Measurements from ENCODE around the gene PIEZO2.

PIEZO2 gene

DNA sequence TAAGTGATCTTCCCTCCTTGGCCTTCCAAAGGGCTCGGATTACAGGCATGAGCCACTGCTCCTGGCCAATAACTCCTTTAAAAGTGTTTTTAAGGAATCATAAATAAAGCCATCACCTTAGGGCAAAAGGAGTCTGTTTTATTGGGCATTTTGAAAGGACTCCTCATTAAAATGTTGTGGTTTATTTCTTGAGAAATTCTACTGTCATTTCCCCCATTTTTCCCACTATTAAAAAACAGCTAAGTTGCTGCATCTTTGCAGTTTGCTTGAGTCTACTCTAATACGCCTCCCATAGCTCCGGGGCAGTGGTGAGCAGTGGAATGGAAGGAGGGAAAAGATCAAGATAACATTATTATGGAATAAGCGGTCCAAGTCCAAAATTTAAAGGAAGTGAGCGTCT lies 293.2 kb downstream of the PIEZO2 start:
- Histone ChIP-seq H3K27ac (ENCODE audit: low read depth, low read length, poor library complexity, severe bottlenecking) (peak overlapping the region; percentile 79), H4K20me1 (ENCODE audit: insufficient read depth, low read length) (no peaks in the 10 kb centered on the region), H3K4me2 (ENCODE audit: low read length) (0 out of 2 replicates have a peak overlapping the region, but pooled peaks have one; percentile 12), H3K4me3 (ENCODE audit: low read depth, low read length, poor library complexity, severe bottlenecking) (no peak overlapping the region), H3K9me2 (ENCODE audit: low read depth, low read length) (no peaks in the 10 kb centered on the region), H3K27me3 (ENCODE audit: insufficient read depth, low read length) (no peaks in the 10 kb centered on the region), H2AFZ (ENCODE audit: low read length) (no peak overlapping the region), H3K36me3 (ENCODE audit: insufficient read depth, low read length) (no peaks in the 10 kb centered on the region), H3K79me2 (ENCODE audit: insufficient read depth, low read length) (no peaks in the 10 kb centered on the region), H3K9ac (ENCODE audit: low read length) (peak overlapping the region; percentile 36; the same call in 1 of the 2 replicates), H3K9me3 (ENCODE audit: low read length) (no peaks in the 10 kb centered on the region), H3F3A (ENCODE audit: insufficient read depth, low read length) (no peaks in the 10 kb centered on the region), H3K4me1 (ENCODE audit: insufficient read depth, low read length, severe bottlenecking) (peaks cover 93% of the 10 kb centered on the region)
- TF ChIP-seq EZH2 (IDR thresholded peaks at IDR 0.05; ENCODE audit: borderline replicate concordance, low read length): no peak
- TF ChIP-seq, protein P1, sequence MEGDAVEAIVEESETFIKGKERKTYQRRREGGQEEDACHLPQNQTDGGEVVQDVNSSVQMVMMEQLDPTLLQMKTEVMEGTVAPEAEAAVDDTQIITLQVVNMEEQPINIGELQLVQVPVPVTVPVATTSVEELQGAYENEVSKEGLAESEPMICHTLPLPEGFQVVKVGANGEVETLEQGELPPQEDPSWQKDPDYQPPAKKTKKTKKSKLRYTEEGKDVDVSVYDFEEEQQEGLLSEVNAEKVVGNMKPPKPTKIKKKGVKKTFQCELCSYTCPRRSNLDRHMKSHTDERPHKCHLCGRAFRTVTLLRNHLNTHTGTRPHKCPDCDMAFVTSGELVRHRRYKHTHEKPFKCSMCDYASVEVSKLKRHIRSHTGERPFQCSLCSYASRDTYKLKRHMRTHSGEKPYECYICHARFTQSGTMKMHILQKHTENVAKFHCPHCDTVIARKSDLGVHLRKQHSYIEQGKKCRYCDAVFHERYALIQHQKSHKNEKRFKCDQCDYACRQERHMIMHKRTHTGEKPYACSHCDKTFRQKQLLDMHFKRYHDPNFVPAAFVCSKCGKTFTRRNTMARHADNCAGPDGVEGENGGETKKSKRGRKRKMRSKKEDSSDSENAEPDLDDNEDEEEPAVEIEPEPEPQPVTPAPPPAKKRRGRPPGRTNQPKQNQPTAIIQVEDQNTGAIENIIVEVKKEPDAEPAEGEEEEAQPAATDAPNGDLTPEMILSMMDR (IDR thresholded peaks at IDR 0.05; ENCODE audit: low read length): no peak

DNA sequence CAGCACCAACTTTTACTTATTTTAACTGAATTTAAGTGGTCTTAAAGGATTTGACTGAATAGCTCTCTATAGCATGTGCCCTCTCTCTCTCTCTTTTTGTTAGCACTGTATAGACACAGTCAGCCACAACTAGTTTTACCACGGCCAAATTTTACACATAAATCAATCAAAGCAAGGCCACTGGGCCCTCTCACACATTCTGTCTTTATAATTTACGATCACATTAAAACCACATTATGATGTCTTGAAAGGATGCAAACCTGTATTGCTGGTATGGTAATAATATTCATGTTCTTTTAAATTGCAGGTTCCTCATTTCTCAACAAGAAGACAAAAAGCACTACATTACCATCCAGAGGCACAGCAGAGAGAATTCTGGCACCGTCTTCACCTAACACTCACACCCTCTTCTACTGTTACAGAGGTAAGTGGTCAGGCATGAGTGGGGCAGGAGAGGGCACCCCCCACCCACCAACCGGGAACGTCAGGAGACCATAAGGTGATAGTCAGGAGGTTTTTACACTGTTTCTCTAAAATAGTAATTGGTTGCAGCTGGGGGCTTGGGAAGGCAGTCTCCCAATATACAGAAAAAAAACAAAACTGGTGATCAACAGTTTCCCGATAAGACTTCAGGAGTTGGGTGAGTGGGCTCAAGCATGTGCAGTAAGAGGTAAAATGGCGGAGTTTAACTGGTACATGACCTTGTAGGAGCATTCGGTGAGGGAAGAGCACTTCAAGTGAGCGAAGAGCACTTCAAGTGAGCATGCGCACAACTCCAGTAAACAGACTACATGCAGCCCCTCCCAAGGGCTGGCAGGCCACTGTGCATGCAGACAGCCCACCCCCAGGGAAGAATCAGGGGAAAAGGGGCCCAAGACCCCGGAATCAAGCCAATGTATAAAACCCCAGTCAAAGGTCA lies 296.7 kb downstream of the PIEZO2 start:
- no peaks in the 10 kb centered on the region for H4K20me1 ChIP-seq (ENCODE audit: insufficient read depth, low read length)

DNA sequence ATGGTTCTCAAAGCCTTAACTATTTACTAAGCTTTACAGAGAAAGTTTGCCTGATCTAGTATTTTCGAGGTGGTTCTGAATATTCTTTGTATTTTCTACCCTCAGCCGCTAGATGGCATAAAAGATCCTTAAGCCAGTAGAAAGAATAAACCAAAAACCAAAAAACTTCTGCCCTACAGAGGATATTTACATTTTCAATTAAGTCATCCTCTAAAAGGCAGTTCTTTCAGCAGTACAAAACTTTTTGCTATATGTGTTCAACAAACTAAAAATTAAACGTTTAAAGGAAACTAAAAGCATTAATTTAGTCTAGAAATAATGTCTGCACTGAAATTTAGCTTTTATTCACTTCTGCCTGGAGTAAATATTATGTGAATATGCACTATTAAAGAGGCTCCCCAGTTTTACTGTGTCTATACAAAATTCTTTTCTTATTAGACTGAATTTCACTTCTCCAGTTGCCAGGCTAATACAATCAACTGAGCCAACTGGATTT lies 297.5 kb downstream of the PIEZO2 start:
- Histone ChIP-seq H3F3A (ENCODE audit: insufficient read depth, low read length) (no peaks in the 10 kb centered on the region), H3K79me2 (ENCODE audit: insufficient read depth, low read length) (no peaks in the 10 kb centered on the region), H3K36me3 (ENCODE audit: insufficient read depth, low read length) (no peaks in the 10 kb centered on the region), H4K20me1 (ENCODE audit: insufficient read depth, low read length) (no peaks in the 10 kb centered on the region), H3K4me1 (ENCODE audit: insufficient read depth, low read length, severe bottlenecking) (peaks cover 96% of the 10 kb centered on the region), H3K27ac (ENCODE audit: low read depth, low read length, poor library complexity, severe bottlenecking) (peak overlapping the region; percentile 87), H3K4me2 (ENCODE audit: low read length) (peak overlapping the region; percentile 47), H3K27me3 (ENCODE audit: insufficient read depth, low read length) (no peaks in the 10 kb centered on the region), H3K4me3 (ENCODE audit: low read depth, low read length, poor library complexity, severe bottlenecking) (no peak overlapping the region), H2AFZ (ENCODE audit: low read length) (no peak overlapping the region), H3K9ac (ENCODE audit: low read length) (peak overlapping the region; percentile 56), H3K9me3 (ENCODE audit: low read length) (no peaks in the 10 kb centered on the region), H3K9me2 (ENCODE audit: low read depth, low read length) (no peaks in the 10 kb centered on the region)
- TF ChIP-seq, protein P1 (IDR thresholded peaks at IDR 0.05; ENCODE audit: low read length): peak; percentile 92
- TF ChIP-seq EZH2 (IDR thresholded peaks at IDR 0.05; ENCODE audit: borderline replicate concordance, low read length): no peak

More for the DNA sequence above, 296.7 kb downstream of the PIEZO2 start:
- no peak for TF ChIP-seq EZH2 (IDR thresholded peaks at IDR 0.05; ENCODE audit: borderline replicate concordance, low read length)
- TF ChIP-seq, protein P1 (IDR thresholded peaks at IDR 0.05; ENCODE audit: low read length): peak; percentile 14; the same call in 1 of the 2 replicates
- no peak overlapping the region for H2AFZ ChIP-seq (ENCODE audit: low read length)
- no peaks in the 10 kb centered on the region for H3K9me2 ChIP-seq (ENCODE audit: low read depth, low read length)
- H3K79me2 ChIP-seq (ENCODE audit: insufficient read depth, low read length): no peaks in the 10 kb centered on the region
- H3K9ac ChIP-seq (ENCODE audit: low read length): peak overlapping the region; percentile 56
- peaks cover 97% of the 10 kb centered on the region for H3K4me1 ChIP-seq (ENCODE audit: insufficient read depth, low read length, severe bottlenecking)
- H3K36me3 ChIP-seq (ENCODE audit: insufficient read depth, low read length): no peaks in the 10 kb centered on the region
- H3K4me3 ChIP-seq (ENCODE audit: low read depth, low read length, poor library complexity, severe bottlenecking): peak overlapping the region; percentile 34
- H3K9me3 ChIP-seq (ENCODE audit: low read length): no peaks in the 10 kb centered on the region
- no peaks in the 10 kb centered on the region for H3K27me3 ChIP-seq (ENCODE audit: insufficient read depth, low read length)
- H3K4me2 ChIP-seq (ENCODE audit: low read length): peak overlapping the region; percentile 47
- H3F3A ChIP-seq (ENCODE audit: insufficient read depth, low read length): no peaks in the 10 kb centered on the region
- H3K27ac ChIP-seq (ENCODE audit: low read depth, low read length, poor library complexity, severe bottlenecking): peak overlapping the region; percentile 87

Measured in OCI-LY1 (cell line).